Stomach (tissue), 9 donors: ENCODE results near the gene EZH2. TPM values are rescaled to one million over a fixed set of nuclear protein-coding genes. Genes with fewer than 3 reads are reported as not detected.
A peak's percentile ranks its signal among the peaks of the same experiment; 100 is the strongest.

Experiments used
- DNase-seq, 2 donors: peaks; one replicate each; pipeline versions ENCODE4 v3.0.0 to v3.0.0-alpha.2; 2013 to 2019
- H3K27ac ChIP-seq, 5 donors: fragments of 200-600 bp in 4 of 5; sonication (generic) in 4 of 5; one replicate each; pipeline ENCODE4 v1.5.1; 2013 to 2019; ENCODE audit warnings: mild to moderate bottlenecking in 1 of 5, moderate library complexity in 1 of 5
- H3K27me3 ChIP-seq, 3 donors: fragments of 200-600 bp; sonication (generic); one replicate each; pipeline ENCODE4 v1.5.1; 2017 to 2019; ENCODE audit warnings: mixed run types in 1 of 3
- H3K36me3 ChIP-seq, 4 donors: fragments of 200-600 bp; sonication (generic); 1 replicate in 3 of 4; 2 replicates in 1 of 4; pipeline ENCODE4 v1.5.1; 2016 to 2019
- H3K4me1 ChIP-seq, 4 donors: fragments of 200-600 bp; sonication (generic); one replicate each; pipeline ENCODE4 v1.5.1; 2016 to 2019
- H3K4me3 ChIP-seq, 4 donors: fragments of 200-600 bp; sonication (generic) in 3 of 4; one replicate each; pipeline ENCODE4 v1.5.1; 2016 to 2019; ENCODE audit warnings: mild to moderate bottlenecking in 1 of 4
- H3K9me3 ChIP-seq, 4 donors: fragments of 200-600 bp; sonication (generic); one replicate each; pipeline ENCODE4 v1.5.1; 2016 to 2019
- CTCF ChIP-seq, 7 experiments: fragments of 450-650 bp in 4 of 7; fragments of 200-600 bp in 3 of 7; sonication (generic) in 3 of 7; IDR thresholded peaks; one replicate each; pipeline ENCODE4 v1.5.1; 2016 to 2019; ENCODE audit warnings: antibody characterized with exemption in 7 of 7, control low read depth in 2 of 7, mild to moderate bottlenecking in 1 of 7
- EP300 ChIP-seq: sonication (generic); formaldehyde crosslinking; IDR thresholded peaks from one replicate; pipeline ENCODE4 v1.6.1; 2017; ENCODE audit warnings: antibody characterized with exemption
- POLR2A ChIP-seq, 4 donors: fragments of 450-650 bp; IDR thresholded peaks; one replicate each; pipeline ENCODE4 v1.6.1; 2016; ENCODE audit warnings: antibody characterized with exemption in 4 of 4, control low read depth in 2 of 4, mild to moderate bottlenecking in 1 of 4, moderate library complexity in 1 of 4
- POLR2AphosphoS5 ChIP-seq, 3 donors: sonication (generic); formaldehyde crosslinking; IDR thresholded peaks; one replicate each; pipeline ENCODE4 v1.6.1; 2016; ENCODE audit warnings: antibody characterized with exemption in 3 of 3
- WGBS, 5 donors: extraction: QIAGEN DNeasy Blood & Tissue Kit in 3 of 5; methylation state at CpG; one replicate each; pipeline versions ENCODE4 v1.1.5 to v1.1.7; 2013 to 2018; 5-methylcytosine and 5-hydroxymethylcytosine counted together
- intact Hi-C: fragments of 100-400 bp; cut with DNase I; formaldehyde crosslinking; loops from one replicate; pipeline ENCODE4 v1.15.1; 2023; ENCODE audit warnings: low total_unique reads
- polyA plus RNA-seq, 3 donors: library from polyadenylated mRNA; stranded (reverse); fragments of 200-250 nt; gene quantifications; one replicate each; pipeline ENCODE4 v1.2.3, GENCODE V29; 2013
- total RNA-seq, 5 donors: library from RNA; depleted of rRNA; stranded (reverse); fragments of >200 nt; gene quantifications; one replicate each; pipeline versions ENCODE4 v1.1.0 to v1.2.3, GENCODE V29; 2014 to 2016
- donor health status: healthy with polysubstance abuse.
- donor health status: Bipolar disorder and iron deficiency.
- donor health status: healthy.

The EZH2 gene
- total and polyA plus RNA-seq, 8 donors, result under 0.01 to 12.9 (median 4.6) TPM

DNA sequence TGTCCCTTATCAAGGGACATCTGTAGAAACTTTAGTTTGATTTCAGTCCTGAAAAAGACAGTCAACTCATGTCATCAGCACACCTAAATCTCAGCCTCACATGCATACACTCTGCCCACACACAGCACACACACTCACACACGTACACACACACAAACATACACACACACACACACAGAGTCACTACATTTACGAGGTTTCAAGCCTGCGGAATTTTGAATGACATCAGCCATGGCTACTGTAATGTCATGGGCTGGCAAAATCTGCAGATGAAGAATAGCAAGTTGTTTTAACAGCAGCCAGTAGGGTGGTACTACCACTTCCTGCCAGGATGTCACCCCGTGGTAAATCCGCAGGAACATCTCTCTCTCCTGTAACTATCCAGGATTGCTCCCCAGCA lies 37.1 kb upstream of the EZH2 start:
- no peak for DNase-seq
- Histone ChIP-seq H3K36me3 (no peaks in the 10 kb centered on the region), H3K27me3 (no peaks in the 10 kb centered on the region), H3K9me3 (no peaks in the 10 kb centered on the region), H3K4me1 (no peaks in the 10 kb centered on the region), H3K27ac (no peak overlapping the region), H3K4me3 (no peak overlapping the region)
- 72 to 82% (median 79%) methylated on average over 5 of the region's 5 CpGs for WGBS, 5 donors
- intact Hi-C loops, result no loop called here
- no peak for TF ChIP-seq POLR2A (IDR thresholded peaks at IDR 0.05)
- no peak for TF ChIP-seq CTCF (IDR thresholded peaks at IDR 0.05)
- no peak for TF ChIP-seq POLR2AphosphoS5 (IDR thresholded peaks at IDR 0.05)
- TF ChIP-seq EP300, result no peak

GRCh38 chr7:148919859-148920258 lies 35.8 kb upstream of the EZH2 start:
- TF ChIP-seq POLR2A (IDR thresholded peaks at IDR 0.05) (no peak), EP300 (no peak), CTCF (IDR thresholded peaks at IDR 0.05) (no peak), POLR2AphosphoS5 (IDR thresholded peaks at IDR 0.05) (no peak)
- WGBS, 5 donors, result 74 to 86% (median 85%) methylated on average over 6 of the region's 6 CpGs
- H3K4me3 ChIP-seq, result no peak overlapping the region
- H3K9me3 ChIP-seq, result no peaks in the 10 kb centered on the region
- H3K27me3 ChIP-seq, result no peaks in the 10 kb centered on the region
- intact Hi-C loops, result no loop called here
- no peak for DNase-seq
- no peak overlapping the region for H3K27ac ChIP-seq
- no peaks in the 10 kb centered on the region for H3K4me1 ChIP-seq
- no peaks in the 10 kb centered on the region for H3K36me3 ChIP-seq

GRCh38 chr7:148918058-148918596 lies 34.0 kb upstream of the EZH2 start:
- DNase-seq, result no peak
- 83 to 92% (median 85%) methylated on average over 10 of the region's 10 CpGs for WGBS, 5 donors
- TF ChIP-seq POLR2AphosphoS5 (IDR thresholded peaks at IDR 0.05), result no peak
- TF ChIP-seq EP300, result no peak
- no peak for TF ChIP-seq POLR2A (IDR thresholded peaks at IDR 0.05)
- no peak for TF ChIP-seq CTCF (IDR thresholded peaks at IDR 0.05)

DNA sequence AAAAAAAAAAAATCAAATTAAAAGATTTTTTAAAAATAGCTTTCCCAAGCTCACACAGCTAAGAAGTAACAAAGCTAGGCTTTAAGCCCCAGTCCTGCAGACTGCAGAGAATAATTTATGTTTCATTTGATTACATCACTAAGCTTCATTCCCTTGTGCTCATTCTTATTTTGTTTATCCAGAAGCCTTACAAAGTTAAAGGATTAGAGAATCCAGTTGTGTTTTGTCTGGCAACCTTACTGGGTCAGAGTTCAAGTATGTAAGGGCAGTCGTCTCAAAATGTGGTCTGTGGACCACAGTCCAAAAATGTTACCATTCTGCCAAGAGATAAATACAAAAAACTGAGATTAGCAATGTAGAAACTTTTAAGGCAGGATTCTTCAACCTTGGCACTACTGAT lies 32.1 kb upstream of the EZH2 start:
- H3K9me3 ChIP-seq, result no peaks in the 10 kb centered on the region

More at GRCh38 chr7:148918058-148918596, 34.0 kb upstream of the EZH2 start:
- H3K36me3 ChIP-seq, result no peaks in the 10 kb centered on the region
- intact Hi-C loops, result no loop called here
- no peak overlapping the region for H3K27ac ChIP-seq
- H3K9me3 ChIP-seq, result no peaks in the 10 kb centered on the region
- H3K27me3 ChIP-seq, result no peaks in the 10 kb centered on the region
- H3K4me3 ChIP-seq, result no peak overlapping the region
- H3K4me1 ChIP-seq, result peaks cover 0 to 10% (median 0%) of the 10 kb centered on the region in 4 donors

DNA sequence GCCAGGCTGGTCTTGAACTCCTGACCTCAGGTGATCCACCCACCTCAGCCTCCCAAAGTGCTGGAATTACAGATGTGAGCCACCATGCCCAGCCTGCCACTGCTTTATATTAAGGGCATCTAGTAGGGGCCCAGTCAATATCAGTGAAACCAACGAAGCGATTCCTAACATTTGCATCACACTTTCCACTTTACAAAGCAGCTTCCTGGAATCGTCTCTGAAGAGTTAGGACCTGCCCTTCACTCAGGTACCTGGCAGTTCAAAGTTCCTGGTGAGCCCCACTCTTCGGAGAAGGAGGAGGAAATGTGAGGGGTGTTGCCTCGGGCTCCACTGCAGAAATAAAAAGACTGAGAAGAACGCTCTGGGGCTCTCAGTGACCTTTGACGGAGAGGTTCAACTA lies 31.1 kb upstream of the EZH2 start:
- DNase-seq, result no peak
- Histone ChIP-seq H3K4me1 (peaks cover 0 to 10% (median 0%) of the 10 kb centered on the region in 4 donors), H3K27ac (no peak overlapping the region), H3K27me3 (peaks cover 0 to 9% (median 0%) of the 10 kb centered on the region in 3 donors), H3K9me3 (no peaks in the 10 kb centered on the region), H3K4me3 (no peak overlapping the region), H3K36me3 (no peaks in the 10 kb centered on the region)
- intact Hi-C loops, result no loop called here
- 69 to 82% (median 76%) methylated on average over 7 of the region's 7 CpGs for WGBS, 5 donors
- TF ChIP-seq POLR2AphosphoS5 (IDR thresholded peaks at IDR 0.05) (no peak), POLR2A (IDR thresholded peaks at IDR 0.05) (no peak), CTCF (IDR thresholded peaks at IDR 0.05) (no peak), EP300 (no peak)

More for the DNA sequence above, 32.1 kb upstream of the EZH2 start:
- Histone ChIP-seq H3K4me3 (no peak overlapping the region), H3K27ac (no peak overlapping the region), H3K27me3 (no peaks in the 10 kb centered on the region), H3K4me1 (peaks cover 0 to 10% (median 0%) of the 10 kb centered on the region in 4 donors), H3K36me3 (no peaks in the 10 kb centered on the region)
- TF ChIP-seq EP300 (no peak), POLR2AphosphoS5 (IDR thresholded peaks at IDR 0.05) (peak in 1 of 3 donors; percentile 7)
- intact Hi-C loops, result no loop called here
- DNase-seq, result peak in 1 of 2 donors; percentile 41
- WGBS, 5 donors, result 17 to 45% (median 25%) methylated on average over 1 of the region's 1 CpG
